GM13976 (cell line): ENCODE measurements around the gene RFESD.

Source experiments
- DNase-seq: peaks from one replicate; pipeline ENCODE4 v3.0.0; 2012; ENCODE audit warnings: low spot score
- in situ Hi-C: fragments of 300-500 bp; cut with MboI; formaldehyde crosslinking; loops from one replicate; pipeline ENCODE4 v1.12.0; 2022; ENCODE audit warnings: low sequenced_read_pairs, mixed read lengths, inconsistent platforms; ENCODE audit not compliant: unreplicated experiment
- TF ChIP-seq, protein P1 (sequence below): IDR thresholded peaks from 2 replicates; pipeline ENCODE4 v1.5.1; 2012; ENCODE audit warnings: borderline replicate concordance, mild to moderate bottlenecking; ENCODE audit not compliant: insufficient read depth; ENCODE audit errors: extremely low read depth, missing control alignments, control extremely low read depth

RFESD gene

DNA sequence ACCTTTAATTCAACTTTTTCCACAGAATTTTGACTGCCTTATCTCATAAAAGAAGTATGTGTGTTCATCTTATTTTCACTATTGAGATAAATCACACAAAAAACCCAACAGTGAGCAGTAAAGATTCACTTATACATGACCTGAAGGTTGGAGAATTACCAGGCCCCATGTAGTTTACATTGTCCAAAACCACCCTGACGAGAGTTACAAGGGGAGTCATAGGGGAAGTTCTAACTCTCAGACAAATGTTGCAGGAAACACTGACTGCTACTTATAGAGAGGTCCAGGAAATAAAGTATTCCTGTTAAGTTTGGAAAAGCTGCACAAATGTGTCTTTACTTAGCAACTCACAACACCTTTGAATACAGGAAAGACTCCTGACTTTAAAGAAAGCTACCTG is 22.2 kb downstream of the RFESD start:
- in situ Hi-C loops = loop anchor here (10.0 to 25.0 kb wide), 3 partner anchors 106 to 669 kb away; no protein-coding TSS in a partner anchor
- TF ChIP-seq, protein P1, sequence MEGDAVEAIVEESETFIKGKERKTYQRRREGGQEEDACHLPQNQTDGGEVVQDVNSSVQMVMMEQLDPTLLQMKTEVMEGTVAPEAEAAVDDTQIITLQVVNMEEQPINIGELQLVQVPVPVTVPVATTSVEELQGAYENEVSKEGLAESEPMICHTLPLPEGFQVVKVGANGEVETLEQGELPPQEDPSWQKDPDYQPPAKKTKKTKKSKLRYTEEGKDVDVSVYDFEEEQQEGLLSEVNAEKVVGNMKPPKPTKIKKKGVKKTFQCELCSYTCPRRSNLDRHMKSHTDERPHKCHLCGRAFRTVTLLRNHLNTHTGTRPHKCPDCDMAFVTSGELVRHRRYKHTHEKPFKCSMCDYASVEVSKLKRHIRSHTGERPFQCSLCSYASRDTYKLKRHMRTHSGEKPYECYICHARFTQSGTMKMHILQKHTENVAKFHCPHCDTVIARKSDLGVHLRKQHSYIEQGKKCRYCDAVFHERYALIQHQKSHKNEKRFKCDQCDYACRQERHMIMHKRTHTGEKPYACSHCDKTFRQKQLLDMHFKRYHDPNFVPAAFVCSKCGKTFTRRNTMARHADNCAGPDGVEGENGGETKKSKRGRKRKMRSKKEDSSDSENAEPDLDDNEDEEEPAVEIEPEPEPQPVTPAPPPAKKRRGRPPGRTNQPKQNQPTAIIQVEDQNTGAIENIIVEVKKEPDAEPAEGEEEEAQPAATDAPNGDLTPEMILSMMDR = no peak
- DNase-seq = no peak

DNA sequence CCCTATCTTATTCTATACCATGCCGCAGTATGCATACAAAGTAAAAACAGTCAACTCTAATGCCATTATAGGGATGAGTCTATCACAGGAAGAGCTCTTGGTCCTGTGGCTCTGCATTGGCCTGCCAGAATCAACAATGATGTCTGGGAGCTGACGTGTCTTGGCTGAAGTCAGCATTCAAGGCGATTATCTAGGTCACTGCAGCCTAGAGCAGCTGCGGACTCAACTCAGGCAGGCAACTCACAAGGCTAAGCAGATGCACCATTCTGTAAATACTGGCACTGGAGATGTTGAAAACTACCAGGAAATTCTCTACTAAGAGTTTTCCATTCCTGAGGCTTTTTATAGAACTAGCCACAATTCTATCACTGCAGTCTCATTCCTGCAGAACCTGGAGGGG is 23.0 kb downstream of the RFESD start:
- in situ Hi-C loops = loop anchor here (10.0 to 25.0 kb wide), 3 partner anchors 105 to 668 kb away; no protein-coding TSS in a partner anchor

DNA sequence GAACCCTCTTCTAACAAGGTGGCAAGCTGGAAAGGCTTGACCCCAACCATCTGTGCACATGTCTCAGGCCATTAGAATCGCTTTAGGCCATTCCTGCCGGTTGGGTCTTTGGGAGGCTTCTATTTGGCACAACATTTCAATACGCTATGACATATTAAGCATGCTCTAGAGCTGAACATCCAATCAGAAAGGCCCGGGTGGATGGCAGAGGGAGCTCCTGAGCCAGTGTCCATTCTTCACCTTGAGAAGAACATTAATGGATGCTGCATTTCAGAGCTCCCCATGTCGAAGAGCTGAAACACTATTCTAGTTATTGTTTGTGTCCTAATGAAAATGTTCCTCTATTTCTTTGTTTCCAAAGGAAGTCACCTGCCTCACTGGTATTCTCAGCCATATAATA is 23.4 kb downstream of the RFESD start:
- in situ Hi-C loops = loop anchor here (10.0 to 25.0 kb wide), 3 partner anchors 105 to 667 kb away; no protein-coding TSS in a partner anchor
- TF ChIP-seq, protein P1 = no peak
- no peak for DNase-seq

More for the DNA sequence above, 23.0 kb downstream of the RFESD start:
- DNase-seq = no peak
- TF ChIP-seq, protein P1 = no peak

- DNase-seq = no peak
- in situ Hi-C loops = loop anchor here (25.0 kb wide), 1 partner anchor 667 kb away; no protein-coding TSS in a partner anchor
- TF ChIP-seq, protein P1 = no peak
These were observed 24.0 kb downstream of the RFESD start for GRCh38 chr5:95670568-95670967.

DNA sequence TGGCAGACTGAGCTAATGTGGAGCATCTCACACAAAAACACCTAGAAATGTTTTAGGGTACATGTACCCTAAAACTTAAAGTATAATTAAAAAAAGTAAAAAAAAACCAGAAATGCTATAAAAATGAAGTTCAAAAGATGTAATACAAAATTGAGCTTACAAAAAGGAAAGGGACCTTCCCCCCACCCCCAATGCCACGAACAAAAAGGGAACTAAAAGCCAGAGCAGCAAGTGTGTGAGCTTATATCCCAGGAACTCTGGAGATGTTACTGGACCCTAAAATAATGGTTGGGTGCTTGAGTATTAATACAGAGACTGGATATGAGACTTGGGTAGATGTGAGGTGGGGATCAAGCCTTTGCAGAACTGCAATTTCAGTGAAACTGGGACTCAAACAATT is 25.2 kb downstream of the RFESD start:
- TF ChIP-seq, protein P1 = no peak
- in situ Hi-C loops = loop anchor here (25.0 kb wide), 1 partner anchor 665 kb away; no protein-coding TSS in a partner anchor
- DNase-seq = no peak

GRCh38 chr5:95672641-95673040 is 26.1 kb downstream of the RFESD start:
- DNase-seq = no peak
- TF ChIP-seq, protein P1 = no peak
- in situ Hi-C loops = loop anchor here (25.0 kb wide), 1 partner anchor 665 kb away; no protein-coding TSS in a partner anchor
